ENCODE data around the gene PDCD1.
A peak's percentile ranks its signal among the peaks of the same experiment; 100 is the strongest.
"Not testable (repeated sequence)": the region's sequence is repeated elsewhere in the genome, so short reads cannot be mapped to it uniquely, and the experiment has no call there.

PDCD1 gene

GRCh38 chr2:241858206-241859016 is at the start of gene PDCD1:
Gene PDCD1, minus strand, starts transcription at chr2:241858894. Its CDS starts 56 bp downstream, at chr2:241858838.
- no peak for DNase-seq

GRCh38 chr2:241907831-241908230 is 49.1 kb upstream of the PDCD1 start:
- DNase-seq = not testable (repeated sequence)

DNA sequence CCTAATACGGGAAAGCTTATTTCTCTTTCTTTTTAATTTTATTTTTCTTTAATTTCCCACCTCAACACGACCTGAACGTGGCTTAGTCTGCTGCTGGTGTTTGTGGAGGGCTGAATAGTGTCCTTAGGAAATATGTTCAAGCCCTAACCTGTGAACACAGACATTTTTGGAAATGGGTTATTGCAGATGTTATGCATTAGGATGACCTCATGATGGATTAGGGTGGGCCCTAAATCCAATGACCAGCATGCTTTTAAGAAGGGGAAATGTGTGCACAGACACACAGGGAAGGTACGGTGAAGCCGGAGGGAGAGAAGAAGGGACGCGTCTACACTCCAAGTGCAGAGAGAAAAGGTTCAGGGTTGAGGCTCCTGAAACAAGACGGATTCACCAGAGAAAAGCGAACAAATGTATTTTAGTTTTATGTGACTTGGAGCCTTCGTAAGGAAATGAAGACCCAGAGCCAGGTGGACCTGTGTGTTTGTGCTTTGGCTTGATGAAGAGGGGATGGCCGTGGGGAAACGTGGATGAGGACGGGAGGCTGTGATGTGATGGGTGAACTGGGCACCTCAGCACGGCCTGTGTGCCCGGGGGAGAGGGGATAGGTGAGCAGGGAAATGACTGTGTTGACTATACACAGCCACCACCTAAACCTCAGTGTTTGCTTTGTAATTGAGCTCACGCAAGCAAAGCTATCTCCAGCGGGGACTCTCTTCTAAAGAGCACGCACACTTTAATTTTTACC is 48.3 kb upstream of the PDCD1 start:
- DNase-seq = no peak

DNA sequence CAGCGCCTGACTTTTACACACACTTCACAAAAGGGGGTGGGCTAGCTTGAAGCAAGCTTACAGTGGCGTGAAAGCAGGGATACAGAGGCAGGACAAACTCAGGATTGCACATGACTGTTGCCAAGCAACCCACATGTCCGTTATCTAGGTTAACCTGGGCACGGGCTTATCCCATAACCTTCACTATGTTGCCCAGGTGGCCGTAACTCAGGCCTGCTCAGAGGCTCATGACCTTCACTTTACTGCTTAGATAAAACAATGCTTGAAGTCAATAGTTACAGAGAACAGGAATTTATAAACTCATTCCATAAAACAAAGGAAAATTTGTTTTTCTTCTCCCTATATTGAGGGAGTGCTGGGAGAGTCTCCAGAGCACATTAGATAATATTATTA is 47.7 kb upstream of the PDCD1 start:
- DNase-seq = not testable (repeated sequence)

DNA sequence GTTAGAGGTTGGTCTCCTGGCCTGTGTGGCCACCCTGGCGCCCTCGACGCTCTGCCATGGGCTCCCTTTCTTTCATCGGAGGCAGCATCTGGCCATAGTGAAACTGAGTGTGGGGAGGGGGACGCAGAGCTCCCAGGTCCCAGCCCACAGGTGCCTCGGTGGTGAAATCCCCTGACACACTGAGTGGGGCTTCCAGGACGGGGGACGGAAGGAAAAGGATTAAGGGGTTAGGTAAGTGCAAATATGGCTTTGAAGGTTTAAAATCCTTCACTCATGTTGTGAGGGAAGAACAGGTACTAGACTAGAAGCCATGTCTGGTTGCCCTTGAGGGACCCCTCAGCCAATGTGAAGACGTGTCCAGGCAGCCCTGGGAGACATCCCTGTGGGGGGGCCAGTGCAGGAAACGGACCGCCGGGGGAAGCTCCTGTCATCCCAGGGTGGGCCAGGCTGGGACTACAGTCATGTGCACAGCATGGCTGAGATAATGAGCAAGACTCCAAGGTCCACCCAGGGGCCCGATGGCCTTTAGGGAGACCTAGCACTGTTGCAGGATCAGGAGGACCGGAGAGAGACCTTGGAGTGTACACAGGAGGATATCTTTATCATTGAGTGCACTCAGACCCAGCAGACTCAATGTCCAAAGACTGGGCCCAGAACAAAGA is 47.2 kb upstream of the PDCD1 start:
- DNase-seq = no peak

DNA sequence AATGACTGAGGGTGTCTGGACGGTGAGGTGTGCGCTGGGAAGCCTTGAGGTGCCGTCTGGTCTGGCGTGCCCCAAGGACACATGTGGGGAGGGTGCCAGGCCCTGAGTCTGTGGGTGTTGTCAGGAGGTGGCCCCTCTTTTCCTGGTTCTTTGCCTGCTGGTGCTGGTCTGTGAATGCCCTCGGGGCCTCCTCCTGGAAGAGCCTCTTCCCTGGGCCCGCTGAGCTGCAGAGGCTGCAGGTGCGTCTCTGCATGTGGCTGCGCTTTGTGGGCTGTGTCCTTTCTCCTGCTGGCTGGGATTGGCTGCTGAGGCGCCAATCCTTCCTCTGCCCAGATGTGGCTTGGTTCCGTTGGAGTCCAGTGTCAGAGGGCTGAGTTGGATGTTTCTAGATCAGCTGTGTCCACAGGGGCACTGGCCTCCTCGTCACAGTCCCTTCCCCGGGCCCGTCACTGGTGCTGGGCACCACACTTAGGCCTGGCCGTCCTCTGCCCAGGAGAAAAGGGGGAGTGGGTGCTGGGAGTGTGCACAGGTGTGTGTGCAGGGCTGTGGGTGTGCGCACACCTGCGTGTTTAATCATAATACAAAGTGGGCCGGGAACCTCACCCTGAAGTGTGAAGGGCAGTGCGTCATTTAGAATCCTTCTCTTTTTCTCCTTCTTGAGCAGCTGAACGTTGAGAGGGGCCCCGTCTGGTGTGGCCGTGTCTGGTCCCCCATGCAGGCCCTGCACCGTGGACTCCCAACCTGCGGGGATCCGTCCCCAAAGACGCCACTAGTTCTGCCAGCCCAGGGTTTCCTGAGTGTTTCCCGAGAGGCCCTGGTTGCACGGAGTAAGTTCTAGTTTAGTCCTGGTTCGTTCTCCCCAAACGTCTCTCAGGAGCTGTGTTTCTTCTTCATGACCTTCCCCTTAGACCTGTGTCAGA is 46.4 kb upstream of the PDCD1 start:
- no peak for DNase-seq

- no peak for DNase-seq
These were observed 45.5 kb upstream of the PDCD1 start for GRCh38 chr2:241904011-241904718.

DNA sequence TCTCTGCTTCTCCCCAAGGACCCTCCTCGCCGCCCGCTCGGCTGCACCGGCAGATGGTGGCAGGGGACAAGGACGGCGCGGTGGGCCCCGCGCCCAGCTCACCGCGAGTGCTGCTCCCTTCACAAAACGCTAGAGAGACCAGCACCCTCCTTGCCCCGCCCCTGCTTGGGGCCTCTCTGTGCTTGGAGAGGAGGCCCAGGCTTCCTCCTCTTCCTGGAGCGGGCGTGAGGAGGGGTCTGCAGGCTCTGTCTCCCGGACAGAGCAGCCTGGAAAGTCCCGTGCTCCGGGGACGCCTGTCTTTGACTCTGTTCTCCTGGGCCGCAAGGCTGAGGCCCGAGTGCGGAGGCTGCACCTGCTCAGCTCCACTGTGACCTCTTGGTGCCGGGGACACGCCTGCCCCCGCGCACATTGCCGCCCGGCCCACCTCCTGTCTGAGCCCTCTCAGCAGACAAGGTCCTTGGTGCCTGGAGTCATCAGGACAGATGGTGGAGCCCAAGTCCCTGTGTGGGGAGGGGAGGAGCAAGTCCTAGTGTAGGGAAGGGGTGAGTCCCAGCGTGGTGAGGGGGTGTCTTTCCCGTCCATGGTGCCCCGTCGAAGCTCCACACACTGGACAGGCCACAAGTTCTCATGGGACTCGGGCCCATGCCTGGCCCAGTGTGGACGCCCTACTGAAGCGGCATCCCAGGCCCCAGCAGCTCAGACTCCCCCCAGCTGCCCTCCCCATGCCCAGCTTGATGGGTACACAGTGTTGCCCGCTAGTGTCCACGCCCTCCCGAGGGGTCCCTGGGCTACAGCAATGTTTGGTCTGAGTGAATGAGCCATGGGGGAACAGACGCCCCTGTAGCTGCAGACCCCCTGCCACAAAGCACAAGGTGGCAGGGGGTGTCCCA is 44.7 kb upstream of the PDCD1 start:
- DNase-seq = no peak

GRCh38 chr2:241902357-241902991 is 43.8 kb upstream of the PDCD1 start:
- peak in 1 of 14 donors; percentile 16 for DNase-seq

DNA sequence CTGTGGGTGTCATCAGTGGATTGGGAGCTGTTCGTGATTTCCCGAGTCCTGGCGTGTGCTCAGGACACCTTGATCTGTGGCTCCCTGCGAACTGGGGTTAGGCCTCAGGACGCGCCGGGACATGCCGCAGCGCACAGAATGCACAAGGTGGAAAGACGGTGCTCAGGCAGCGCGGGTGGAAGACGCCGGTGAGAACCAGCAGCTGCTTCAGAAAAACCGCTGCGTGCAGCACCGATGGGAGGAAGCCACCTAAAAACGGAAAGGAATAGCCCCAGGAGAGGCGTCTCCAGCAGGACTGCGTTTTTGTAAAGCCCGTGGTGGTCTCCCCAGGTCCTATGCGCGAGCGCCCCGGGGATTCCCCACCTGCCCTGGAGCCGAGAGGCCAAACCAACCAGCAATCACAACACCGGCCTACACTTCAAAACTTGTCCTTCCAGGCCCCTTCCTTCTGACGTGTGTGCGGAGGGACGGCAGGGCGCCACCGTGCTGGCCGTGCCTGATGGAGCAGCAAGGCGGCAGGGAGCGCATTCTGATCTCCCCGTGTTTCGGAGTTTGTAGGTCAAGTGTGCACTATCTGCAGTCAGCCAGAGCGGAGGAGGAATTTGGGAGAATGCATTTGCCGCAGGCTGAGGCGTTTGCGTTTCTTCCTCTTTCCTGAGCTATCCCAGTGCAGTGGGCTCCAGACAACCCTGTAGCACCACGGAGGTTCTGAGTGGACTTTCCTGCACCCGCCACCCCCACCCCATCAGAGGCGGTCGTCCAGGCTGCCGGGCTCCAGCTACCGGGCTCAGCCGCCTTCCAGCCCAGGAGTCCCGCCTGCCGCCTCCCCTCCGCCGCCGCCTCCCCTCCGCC is 43.0 kb upstream of the PDCD1 start:
- DNase-seq = peak in 1 of 14 donors; percentile 28

DNA sequence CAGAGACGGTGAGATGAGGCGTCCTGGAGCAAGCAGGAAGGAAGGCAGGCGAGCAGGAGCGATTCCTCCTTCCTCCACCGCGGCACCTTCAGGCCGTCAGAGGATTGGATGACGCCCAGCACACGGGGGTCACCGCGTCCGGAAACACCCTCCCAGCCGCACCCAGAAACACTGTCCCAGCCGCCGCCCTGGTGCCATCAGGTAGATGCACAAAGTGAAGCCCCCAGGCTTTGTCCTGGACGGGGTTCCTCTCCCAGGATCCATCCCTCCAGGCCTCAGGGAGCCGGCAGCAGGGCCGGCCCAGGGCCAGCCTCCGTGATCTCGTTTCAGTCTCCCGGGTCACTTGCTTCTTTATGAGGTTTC is 42.3 kb upstream of the PDCD1 start:
- DNase-seq = no peak

DNA sequence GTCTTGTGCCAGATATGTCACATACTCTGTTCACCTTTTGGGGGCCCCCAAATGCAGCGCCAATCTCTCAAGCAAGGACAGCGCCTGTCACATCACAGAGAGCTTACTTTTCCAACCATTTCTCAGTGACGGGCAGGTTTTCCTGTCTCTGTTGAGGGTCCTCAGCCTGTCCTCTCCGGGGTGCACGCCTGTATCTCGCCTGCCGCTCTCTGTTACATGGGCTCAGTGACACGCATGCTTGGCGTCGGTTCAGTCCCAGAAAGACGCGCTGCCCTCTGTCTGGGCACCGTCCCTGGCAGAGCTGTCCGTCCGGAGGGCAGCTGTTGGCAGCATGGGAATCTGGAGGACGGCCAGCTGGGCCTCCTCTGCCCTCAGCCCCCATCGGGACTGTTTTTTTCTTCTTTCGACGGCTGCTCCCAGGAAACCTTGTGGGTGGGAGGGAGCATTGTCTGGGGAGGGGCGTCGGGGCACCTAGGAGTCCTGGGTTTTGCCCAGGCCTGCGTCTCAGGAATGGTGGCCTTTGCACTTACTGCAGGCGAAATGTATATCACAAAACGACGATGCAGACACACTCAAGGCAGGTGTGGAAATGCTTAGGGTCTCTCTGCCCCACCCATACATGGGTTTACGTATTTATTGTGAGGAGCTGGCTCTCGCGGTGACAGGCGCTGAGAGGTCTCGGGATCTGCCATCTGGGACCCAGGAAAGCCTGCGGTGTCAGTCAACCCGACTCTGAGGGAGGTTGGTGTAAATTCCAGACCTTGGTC is 41.7 kb upstream of the PDCD1 start:
- no peak for DNase-seq

- DNase-seq = no peak
These were observed 40.0 kb upstream of the PDCD1 start for GRCh38 chr2:241898463-241899270.

DNA sequence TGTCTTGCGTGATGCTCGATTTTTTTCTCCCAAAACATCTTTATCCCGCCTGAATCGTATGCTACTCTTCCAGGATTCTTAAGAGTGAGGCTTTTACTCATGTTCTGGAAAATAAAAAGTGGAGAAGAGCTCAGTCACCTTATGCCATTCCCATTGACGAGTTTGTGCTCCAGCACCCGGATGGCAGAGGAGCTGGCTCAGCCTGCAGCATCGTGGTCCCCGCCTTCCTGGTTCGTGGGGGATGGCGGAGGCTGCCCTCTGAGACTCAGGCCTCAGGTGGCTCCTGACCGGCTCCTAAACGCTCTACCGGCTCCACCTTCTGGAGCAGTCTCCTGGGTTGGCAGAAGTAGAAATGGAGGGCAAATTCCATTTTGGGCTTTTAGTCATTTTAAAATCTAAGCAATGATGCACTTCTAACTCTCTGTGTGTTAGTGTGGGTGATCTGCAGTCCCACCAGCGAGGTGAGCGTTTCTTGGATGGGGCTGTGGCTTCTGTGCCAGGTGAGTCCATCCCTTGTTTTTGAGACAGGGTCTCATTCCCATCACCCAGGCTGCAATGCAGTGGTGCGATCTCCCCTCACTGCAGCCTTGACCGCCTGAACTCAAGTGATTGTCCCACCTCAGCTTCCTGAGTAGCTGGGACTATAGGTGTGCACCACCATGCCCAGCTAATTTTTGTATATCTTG is 38.7 kb upstream of the PDCD1 start:
- no peak for DNase-seq

GRCh38 chr2:241896746-241897201 is 38.1 kb upstream of the PDCD1 start:
- no peak for DNase-seq
